DLD1 (cell line): ENCODE data around the gene MAP3K1.

Experiments
- in situ Hi-C: cut with HindIII; loops from 2 replicates; pipeline ENCODE4 v1.10.0; 2017; ENCODE audit warnings: low sequenced_read_pairs

MAP3K1 gene

DNA sequence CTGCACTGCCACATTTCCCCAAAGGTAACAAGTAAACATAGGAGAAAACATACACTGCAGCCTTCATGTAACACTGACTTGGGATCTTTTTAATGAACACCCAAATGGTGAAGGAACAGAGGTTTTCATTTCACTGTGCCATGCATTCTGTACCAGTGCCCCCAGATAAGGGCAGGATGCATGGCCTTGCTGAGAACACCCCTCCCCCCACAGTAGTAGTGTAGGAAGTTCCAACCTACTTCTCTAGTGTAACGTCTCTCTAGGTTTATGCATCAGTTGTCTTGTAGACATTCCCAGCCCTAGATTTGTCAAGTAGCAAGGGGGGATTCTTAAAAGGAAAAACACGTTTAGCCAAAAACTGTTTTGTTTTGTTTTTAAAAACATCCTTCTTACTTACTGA, 29.9 kb downstream of the MAP3K1 start:
- in situ Hi-C loops = no loop called here

DNA sequence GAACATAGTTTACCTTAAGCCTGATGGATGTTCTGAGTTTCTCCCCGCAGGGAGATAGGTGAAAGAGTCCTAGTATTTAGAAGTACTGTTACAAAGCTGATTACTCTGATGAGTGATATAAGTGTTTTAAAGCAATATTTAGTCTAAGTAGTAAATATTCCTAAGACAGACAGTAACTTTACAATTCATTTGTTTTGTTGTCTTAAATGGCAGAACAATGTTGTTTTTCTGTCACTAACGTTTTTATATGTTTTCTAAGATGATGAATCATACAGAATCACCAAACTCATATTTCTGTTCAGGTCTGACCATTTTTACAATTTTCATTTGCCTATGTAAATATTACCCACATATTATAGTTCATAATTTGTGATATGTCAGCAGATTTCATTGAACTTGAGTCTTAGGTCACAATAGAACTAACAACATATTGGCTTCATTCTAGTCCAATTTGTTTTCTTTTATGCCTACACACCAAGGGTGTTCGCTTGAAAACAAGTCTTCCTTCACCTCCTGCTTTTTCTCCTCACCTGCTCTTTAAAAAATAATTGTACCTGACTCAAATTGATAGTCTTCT, 30.6 kb downstream of the MAP3K1 start:
- in situ Hi-C loops = no loop called here

- in situ Hi-C loops = no loop called here
These were observed 32.9 kb downstream of the MAP3K1 start for GRCh38 chr5:56848206-56848605.

DNA sequence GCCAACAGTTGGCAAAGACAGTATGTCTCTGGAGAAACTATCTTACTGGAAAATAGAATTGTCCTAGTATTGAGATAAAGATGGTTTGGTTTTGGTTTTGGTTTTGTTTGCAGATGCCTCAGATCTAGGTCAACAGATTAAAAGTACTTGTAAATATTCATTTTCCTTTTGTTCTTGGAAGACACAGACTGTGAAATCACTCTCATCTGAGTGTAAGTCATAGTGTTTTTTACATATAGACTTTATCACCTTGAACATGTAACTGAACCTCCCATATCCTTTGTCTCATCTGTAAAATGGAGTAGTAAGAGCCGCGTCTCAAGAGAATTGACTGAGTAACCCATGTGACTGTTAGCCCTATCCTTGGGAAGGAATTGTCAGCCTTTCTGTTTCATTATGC, 34.3 kb downstream of the MAP3K1 start:
- in situ Hi-C loops = loop anchor here (10.0 kb wide), 1 partner anchor 585 kb away; no protein-coding TSS in a partner anchor

DNA sequence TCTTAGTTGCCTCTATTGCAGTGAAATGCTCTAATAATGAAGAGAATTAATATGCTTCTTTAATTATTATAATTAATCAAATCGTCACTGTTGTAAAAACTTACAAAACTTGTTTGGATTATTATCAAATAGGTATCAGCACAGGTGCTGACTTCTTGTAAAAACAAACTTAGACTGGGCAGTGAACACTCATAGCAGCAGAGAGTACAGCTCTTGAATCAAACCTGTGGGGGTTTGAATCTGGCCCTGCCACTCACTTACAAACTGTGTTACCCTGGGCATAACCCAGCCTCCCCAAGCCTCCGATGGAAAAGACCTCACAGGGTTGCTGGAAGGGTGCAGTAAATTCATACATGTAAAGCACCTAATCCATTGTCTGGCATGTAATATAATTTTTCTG, 35.1 kb downstream of the MAP3K1 start:
- in situ Hi-C loops = loop anchor here (10.0 kb wide), 1 partner anchor 586 kb away; no protein-coding TSS in a partner anchor

DNA sequence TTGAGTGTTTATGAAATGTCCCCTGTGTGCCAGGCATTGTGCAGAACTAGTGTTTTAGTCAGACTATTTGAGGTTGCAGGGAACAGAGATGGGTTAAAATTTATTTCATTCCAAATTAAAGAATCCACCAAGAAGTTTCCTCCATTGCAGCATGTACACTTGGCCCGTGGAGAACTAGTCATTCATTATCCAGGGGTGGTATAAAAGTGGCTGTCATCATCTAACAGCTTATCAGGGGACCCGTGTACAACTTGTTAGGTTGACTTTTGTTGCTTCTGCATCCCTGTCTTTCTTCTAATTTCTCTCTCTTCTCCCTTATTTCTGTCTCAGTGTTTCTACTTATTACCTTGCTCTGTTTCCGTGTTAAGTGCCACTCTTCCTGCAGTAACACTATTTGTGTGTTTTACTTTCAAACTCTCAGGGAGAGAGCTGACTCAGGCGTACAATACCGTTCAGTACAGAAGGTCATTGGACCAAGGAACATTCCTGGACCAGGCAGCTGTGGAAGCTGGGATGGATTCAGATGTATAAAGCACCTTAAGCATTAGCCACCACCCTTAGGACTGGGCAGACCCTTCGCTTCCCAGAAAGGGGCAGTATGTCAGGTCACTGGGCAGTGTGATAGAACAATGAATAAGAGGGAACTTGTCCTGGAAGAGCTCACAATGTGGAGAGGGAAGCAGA, 36.1 kb downstream of the MAP3K1 start:
- in situ Hi-C loops = loop anchor here (10.0 kb wide), 1 partner anchor 587 kb away; no protein-coding TSS in a partner anchor

- in situ Hi-C loops = loop anchor here (10.0 kb wide), 1 partner anchor 588 kb away; no protein-coding TSS in a partner anchor
These were observed 37.1 kb downstream of the MAP3K1 start for GRCh38 chr5:56852228-56853000.

GRCh38 chr5:56853698-56854097, 38.3 kb downstream of the MAP3K1 start:
- in situ Hi-C loops = loop anchor here (10.0 kb wide), 1 partner anchor 589 kb away; no protein-coding TSS in a partner anchor

DNA sequence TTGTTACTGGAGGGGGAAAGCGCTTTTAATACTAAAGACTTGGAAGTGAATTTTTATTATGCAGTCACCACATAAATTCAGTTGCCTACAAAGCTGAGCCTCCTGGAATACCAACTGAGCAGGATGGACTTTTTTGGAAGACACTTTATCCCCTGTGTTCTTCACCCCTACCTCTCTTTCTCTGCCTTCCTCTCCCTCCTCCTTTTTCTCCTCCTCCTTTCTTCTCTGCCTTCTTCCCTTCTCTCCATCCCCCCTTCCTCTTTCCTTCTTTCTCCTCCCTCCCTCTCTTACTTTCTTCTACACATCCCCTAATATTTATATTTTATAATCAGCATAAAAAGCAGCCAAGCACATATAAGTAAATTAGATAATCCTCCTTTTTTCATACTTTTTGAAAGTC, 39.6 kb downstream of the MAP3K1 start:
- in situ Hi-C loops = loop anchor here (10.0 kb wide), 1 partner anchor 590 kb away; no protein-coding TSS in a partner anchor

GRCh38 chr5:56856541-56857178, 41.3 kb downstream of the MAP3K1 start:
- in situ Hi-C loops = loop anchor here (10.0 kb wide), 1 partner anchor 592 kb away; no protein-coding TSS in a partner anchor

DNA sequence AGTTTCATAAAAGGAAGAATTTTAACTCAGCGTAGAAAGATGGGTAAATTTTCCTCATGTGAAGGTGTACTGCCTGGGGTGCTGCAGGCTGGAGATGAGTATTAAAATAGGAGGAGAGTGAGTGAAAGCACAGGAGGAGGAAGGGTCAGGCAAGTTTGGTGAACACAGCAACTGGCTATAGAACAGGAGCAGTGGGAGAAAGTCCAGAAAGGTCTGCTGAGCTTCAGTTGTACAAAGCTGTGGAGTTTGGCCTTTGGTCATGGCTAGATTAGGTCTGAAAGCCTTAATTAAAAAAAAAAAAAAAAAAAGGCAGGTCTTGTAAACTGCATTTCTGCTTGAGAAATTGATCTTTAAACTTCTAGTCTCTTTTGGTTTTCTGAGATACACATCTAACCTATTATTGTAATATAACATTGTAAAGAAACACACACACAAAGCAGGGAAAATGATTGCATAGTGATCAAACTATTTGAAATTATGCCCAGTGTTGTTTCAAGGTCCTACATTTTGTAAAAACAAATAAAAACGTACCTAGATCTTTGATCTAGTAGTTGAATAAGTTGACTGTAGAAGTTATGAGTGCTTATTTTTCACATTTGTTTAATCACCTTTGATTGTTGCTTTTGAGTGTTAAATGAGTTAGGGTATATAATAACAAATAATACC, 43.6 kb downstream of the MAP3K1 start:
- in situ Hi-C loops = loop anchor here (10.0 kb wide), 1 partner anchor 594 kb away; no protein-coding TSS in a partner anchor

DNA sequence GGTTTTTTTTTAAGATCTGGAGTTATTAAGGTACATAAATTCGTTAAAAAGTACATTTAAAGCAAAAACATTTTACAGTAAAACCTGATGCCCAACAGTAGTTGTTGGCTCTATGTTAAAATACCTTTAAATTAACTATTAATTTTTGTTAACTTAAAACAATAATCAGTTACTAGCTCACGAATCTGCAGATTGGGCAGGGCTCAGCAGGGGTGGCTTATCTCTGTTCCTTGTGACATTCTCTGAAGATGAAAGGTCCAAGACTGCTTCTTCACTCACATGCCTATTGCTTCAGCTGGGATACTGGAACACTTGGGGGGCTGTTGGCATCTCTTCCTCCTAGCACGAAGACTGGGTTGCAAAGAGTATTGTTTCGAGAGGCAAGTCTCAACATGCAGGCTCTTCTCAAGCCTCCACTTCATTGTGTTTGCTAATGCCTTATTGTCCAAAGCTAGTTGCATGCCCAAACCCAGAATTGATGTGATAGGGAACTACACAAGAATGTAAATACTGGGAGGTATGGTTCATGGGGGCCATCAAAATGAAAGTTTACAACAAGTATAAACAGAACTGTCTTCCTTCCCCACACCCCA, 46.6 kb downstream of the MAP3K1 start:
- in situ Hi-C loops = no loop called here

DNA sequence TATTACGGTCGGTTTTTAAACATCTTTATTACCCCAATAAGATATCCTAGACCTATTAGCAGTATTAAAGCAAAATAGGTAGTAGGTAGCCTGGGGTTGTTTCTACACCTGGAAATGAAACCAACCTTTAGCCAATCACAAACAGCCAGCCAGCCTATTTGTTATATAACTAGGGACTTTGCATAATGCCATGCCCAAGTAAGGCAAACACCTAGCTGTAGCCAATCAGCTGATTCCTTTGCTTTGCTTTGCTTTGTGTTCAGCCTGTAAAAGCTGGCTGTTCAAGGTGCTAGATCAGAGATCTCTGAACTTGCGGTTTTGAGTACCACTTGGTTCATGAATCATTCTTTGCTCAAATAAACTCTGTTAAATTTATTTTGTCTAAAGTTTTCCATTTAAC, 47.6 kb downstream of the MAP3K1 start:
- in situ Hi-C loops = no loop called here

- in situ Hi-C loops = no loop called here
These were observed 56.4 kb downstream of the MAP3K1 start for GRCh38 chr5:56871777-56872176.

DNA sequence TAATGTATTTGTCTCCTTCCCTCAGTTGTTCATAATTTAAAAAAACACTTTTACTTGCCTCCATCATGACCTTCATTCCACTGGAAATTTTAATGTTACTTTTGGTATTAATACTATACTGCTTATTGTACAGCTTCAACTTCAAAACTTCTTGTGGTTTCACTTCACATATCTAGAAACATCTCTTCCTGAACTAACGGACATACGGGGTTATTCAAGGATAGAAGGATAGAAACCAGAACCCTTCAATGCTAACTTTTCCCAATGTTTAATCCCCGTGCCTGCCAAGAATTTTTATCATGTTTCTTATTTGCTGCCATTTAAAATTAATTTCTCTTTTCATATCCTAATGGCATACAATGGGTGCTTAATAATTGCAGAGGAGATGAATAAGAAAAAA, 57.7 kb downstream of the MAP3K1 start:
- in situ Hi-C loops = no loop called here

GRCh38 chr5:56876327-56876726, 61.0 kb downstream of the MAP3K1 start:
- in situ Hi-C loops = no loop called here

DNA sequence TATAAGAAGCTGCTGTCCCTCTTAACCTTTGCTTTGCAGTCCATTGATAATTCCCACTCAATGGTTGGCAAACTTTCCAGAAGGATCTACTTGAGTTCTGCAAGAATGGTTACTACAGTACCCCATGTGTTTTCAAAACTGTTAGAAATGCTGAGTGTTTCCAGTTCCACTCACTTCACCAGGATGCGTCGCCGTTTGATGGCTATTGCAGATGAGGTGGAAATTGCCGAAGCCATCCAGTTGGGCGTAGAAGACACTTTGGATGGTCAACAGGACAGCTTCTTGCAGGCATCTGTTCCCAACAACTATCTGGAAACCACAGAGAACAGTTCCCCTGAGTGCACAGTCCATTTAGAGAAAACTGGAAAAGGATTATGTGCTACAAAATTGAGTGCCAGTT, 66.2 kb downstream of the MAP3K1 start:
- in situ Hi-C loops = no loop called here

DNA sequence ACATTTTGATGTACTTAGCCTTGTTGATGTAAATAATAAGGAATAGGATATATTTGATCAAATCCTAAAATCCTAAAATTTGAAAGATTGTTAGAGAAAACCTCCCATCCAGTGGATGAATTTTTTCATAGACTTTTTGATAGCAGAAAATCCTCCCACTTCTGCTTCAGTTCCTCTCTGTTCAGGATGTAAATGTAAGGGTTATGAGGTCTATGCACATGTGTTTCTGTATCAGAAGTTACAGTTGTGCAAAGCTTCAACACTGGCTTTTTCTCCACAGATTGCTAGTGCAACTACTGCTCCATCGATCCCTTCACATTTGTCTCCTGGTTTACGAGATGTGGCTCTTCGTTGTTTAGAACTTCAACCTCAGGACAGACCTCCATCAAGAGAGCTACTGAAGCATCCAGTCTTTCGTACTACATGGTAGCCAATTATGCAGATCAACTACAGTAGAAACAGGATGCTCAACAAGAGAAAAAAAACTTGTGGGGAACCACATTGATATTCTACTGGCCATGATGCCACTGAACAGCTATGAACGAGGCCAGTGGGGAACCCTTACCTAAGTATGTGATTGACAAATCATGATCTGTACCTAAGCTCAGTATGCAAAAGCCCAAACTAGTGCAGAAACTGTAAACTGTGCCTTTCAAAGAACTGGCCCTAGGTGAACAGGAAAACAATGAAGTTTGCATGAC, 78.1 kb downstream of the MAP3K1 start:
- in situ Hi-C loops = no loop called here

- in situ Hi-C loops = no loop called here
These were observed 81.4 kb downstream of the MAP3K1 start for GRCh38 chr5:56896763-56897162.

- in situ Hi-C loops = no loop called here
These were observed 82.9 kb downstream of the MAP3K1 start for GRCh38 chr5:56898213-56898612.
